Measurements from ENCODE around the gene CTRL. TPM values are rescaled to one million over a fixed set of nuclear protein-coding genes. Genes with fewer than 3 reads are reported as not detected.
A peak's percentile ranks its signal among the peaks of the same experiment; 100 is the strongest.

Gene CTRL
- total RNA-seq, 1 donor from 2014 or later, result 0.71 TPM

GRCh38 chr16:67944690-67945391 lies 13.2 kb upstream of the CTRL start:
- Histone ChIP-seq H3K4me1 (peaks cover 80% of the 10 kb centered on the region), H3K27ac (replicated peaks) (peak overlapping the region; percentile 80), H3K36me3 (peaks cover 89% of the 10 kb centered on the region), H3K4me3 (peak overlapping the region; percentile 3), H3K27me3 (ENCODE audit: low read depth) (no peaks in the 10 kb centered on the region), H3K9me3 (replicated peaks) (no peaks in the 10 kb centered on the region)
- TF ChIP-seq CTCF (IDR thresholded peaks at IDR 0.05; ENCODE audit: borderline replicate concordance), result no peak
- DNase-seq, result no peak
- intact Hi-C loops (cut with micrococcal nuclease), result no loop called here

GRCh38 chr16:67943619-67944504 lies 12.2 kb upstream of the CTRL start, which contains the start of gene LCAT:
Gene LCAT, minus strand, starts transcription at chr16:67944120. Its CDS starts 19 bp downstream, at chr16:67944101.
- Histone ChIP-seq H3K27ac (replicated peaks) (peak within 1 kb of the TSS; percentile 80), H3K4me1 (peaks cover 88% of the 10 kb centered on the region), H3K4me3 (no peak within 1 kb of the TSS), H3K36me3 (peaks cover 87% of the 10 kb centered on the region), H3K27me3 (ENCODE audit: low read depth) (no peaks in the 10 kb centered on the region), H3K9me3 (replicated peaks) (no peaks in the 10 kb centered on the region)
- DNase-seq, result peak; percentile 69
- TF ChIP-seq CTCF (IDR thresholded peaks at IDR 0.05; ENCODE audit: borderline replicate concordance), result no peak
- intact Hi-C loops (cut with micrococcal nuclease), result no loop called here

- intact Hi-C loops (cut with micrococcal nuclease), result no loop called here
- no peak for TF ChIP-seq CTCF (IDR thresholded peaks at IDR 0.05; ENCODE audit: borderline replicate concordance)
- Histone ChIP-seq H3K4me3 (no peak overlapping the region), H3K36me3 (peaks cover 81% of the 10 kb centered on the region), H3K4me1 (peaks cover 85% of the 10 kb centered on the region), H3K27ac (replicated peaks) (peak overlapping the region; percentile 80), H3K27me3 (ENCODE audit: low read depth) (no peaks in the 10 kb centered on the region), H3K9me3 (replicated peaks) (no peaks in the 10 kb centered on the region)
- no peak for DNase-seq
Measured at GRCh38 chr16:67943256-67943618, 11.6 kb upstream of the CTRL start.

GRCh38 chr16:67942510-67943255 lies 11.0 kb upstream of the CTRL start:
- intact Hi-C loops (cut with micrococcal nuclease), result no loop called here
- TF ChIP-seq CTCF (IDR thresholded peaks at IDR 0.05; ENCODE audit: borderline replicate concordance), result no peak
- Histone ChIP-seq H3K9me3 (replicated peaks) (no peaks in the 10 kb centered on the region), H3K36me3 (peaks cover 75% of the 10 kb centered on the region), H3K4me3 (no peak overlapping the region), H3K27ac (replicated peaks) (peak overlapping the region; percentile 80), H3K4me1 (peaks cover 80% of the 10 kb centered on the region), H3K27me3 (ENCODE audit: low read depth) (no peaks in the 10 kb centered on the region)
- no peak for DNase-seq

- intact Hi-C loops (cut with micrococcal nuclease), result no loop called here
- H3K27me3 ChIP-seq (ENCODE audit: low read depth), result no peaks in the 10 kb centered on the region
- peaks cover 70% of the 10 kb centered on the region for H3K36me3 ChIP-seq
- H3K9me3 ChIP-seq (replicated peaks), result no peaks in the 10 kb centered on the region
- peak; percentile 71 for TF ChIP-seq CTCF (IDR thresholded peaks at IDR 0.05; ENCODE audit: borderline replicate concordance)
- DNase-seq, result no peak
- peaks cover 80% of the 10 kb centered on the region for H3K4me1 ChIP-seq
- H3K4me3 ChIP-seq, result no peak overlapping the region
- peak overlapping the region; percentile 80 for H3K27ac ChIP-seq (replicated peaks)
Measured at GRCh38 chr16:67942200-67942509, 10.5 kb upstream of the CTRL start.
